GM19395 (cell line): ENCODE results near the gene DEFB119.
"Not testable (repeated sequence)": the region's sequence is repeated elsewhere in the genome, so short reads cannot be mapped to it uniquely, and the experiment has no call there.

Experiments used
- ATAC-seq: cut with Tn5 transposase; IDR thresholded peaks from one replicate; pipeline ENCODE4 v1.9.1; 2021; ENCODE audit warnings: mild to moderate bottlenecking, moderate library complexity; ENCODE audit not compliant: unreplicated experiment

The DEFB119 gene

DNA sequence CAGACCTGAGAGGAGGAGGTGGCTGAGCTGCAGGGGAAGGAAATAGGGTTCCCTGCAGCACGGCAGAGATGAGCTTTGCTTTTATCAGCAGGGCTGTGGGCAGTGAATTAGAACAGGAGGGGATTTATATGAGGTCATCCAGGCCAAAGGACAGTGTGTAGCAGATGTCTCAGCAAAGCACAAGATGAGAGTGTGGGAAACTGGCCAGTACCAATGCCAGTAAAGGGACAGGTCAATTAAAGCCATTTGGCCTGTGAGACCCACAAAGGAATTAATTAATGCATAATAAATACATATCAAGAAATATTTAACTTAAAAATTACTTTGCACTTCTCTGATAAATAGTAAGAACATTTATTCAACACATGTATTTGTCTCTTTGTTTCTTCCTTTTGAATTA lies at the start of gene DEFB119:
TSS of gene DEFB119 (minus strand) at position 101 of the 400 bp plus-strand sequence. CDS start 107 bp downstream, outside the sequence.
- no peak for ATAC-seq

- ATAC-seq: no peak
These were observed 40.3 kb upstream of the DEFB119 start for GRCh38 chr20:31430568-31431115.

GRCh38 chr20:31427576-31427975 lies 37.2 kb upstream of the DEFB119 start:
- not testable (repeated sequence) for ATAC-seq

DNA sequence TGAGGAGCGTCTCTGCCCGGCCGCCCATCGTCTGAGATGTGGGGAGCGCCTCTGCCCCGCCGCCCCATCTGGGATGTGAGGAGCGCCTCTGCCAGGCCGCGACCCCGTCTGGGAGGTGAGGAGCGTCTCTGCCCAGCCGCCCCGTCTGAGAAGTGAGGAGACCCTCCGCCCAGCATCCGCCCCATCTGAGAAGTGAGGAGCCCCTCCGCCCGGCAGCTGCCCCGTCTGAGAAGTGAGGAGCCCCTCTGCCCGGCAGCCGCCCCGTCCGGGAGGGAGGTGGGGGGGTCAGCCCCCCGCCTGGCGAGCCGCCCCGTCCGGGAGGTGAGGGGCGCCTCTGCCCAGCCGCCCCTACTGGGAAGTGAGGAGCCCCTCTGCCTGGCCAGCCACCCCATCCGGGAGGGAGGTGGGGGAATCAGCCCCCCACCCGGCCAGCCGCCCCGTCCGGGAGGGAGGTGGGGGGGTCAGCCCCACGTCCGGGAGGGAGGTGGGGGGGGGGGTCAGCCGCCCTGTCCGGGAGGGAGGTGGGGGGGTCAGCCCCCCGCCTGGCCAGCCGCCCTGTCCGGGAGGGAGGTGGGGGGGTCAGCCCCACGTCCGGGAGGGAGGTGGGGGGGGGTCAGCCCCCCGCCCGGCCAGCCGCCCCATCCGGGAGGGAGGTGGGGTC lies 36.6 kb upstream of the DEFB119 start:
- ATAC-seq: not testable (repeated sequence)

DNA sequence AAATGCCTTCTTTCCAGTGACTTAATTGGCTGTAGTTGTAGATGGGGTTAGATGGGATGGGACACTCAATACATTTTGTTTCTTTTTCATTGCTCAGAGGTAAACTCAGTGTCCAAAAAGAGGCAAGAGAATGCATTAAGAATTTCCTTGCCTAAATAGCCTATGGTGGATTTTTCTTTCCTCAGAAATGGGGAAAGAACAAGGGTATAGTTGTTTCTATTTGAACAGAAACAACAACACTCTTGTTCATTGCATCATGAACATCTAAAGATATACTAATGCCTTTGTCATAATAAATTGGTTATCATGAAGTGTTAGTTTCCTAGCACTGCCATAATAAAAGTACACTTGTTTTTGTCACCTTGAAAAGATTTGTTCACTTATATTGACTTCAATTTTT lies 35.4 kb upstream of the DEFB119 start:
- ATAC-seq: no peak

- no peak for ATAC-seq
These were observed 27.9 kb upstream of the DEFB119 start for GRCh38 chr20:31418307-31418706.

GRCh38 chr20:31415653-31416052 lies 25.3 kb upstream of the DEFB119 start:
- ATAC-seq: no peak

DNA sequence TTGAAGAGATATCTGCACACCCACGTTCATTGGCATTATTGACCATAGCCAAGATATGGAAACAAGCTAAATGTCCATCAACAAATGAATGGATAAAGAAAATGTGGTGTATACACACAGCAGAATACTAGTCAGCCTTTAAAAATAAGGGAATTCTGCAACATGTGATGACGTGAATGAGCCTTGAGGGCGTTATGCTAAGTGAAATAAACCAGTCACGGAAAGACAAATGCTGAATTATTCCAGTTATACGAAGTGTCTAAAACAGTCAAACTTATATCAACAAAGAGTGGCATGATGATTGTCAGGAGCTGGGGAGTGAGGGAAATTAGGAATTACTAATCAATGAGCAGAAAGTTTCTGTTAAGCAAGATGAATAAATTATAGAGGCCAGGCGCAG lies 24.0 kb upstream of the DEFB119 start:
- no peak for ATAC-seq

GRCh38 chr20:31410011-31410410 lies 19.6 kb upstream of the DEFB119 start:
- no peak for ATAC-seq

DNA sequence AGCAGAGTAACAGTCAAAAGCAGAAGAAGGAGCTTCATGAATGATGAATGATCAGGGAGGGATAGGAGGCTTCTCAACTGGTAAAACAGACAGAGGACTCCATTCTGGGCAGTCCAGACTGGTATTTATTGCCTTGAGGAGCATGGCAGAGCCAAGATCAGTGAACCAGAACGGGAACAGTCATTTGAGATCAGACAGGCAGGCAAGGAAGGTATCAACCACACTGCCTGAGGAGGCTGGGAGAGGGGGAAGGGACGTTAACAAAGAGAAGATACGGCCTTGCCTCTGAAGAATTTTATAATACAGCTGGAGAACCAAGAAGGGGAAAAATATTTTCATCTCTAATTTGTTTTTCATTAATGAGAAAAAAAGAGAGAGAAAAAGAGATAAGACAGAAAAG lies 15.7 kb upstream of the DEFB119 start, which contains the start of gene DEFB121:
TSS of gene DEFB121 (minus strand) at position 101 of the 400 bp plus-strand sequence. CDS start at position 38, 63 bp downstream.
- ATAC-seq: no peak

GRCh38 chr20:31403886-31404285 lies 13.5 kb upstream of the DEFB119 start:
- no peak for ATAC-seq

GRCh38 chr20:31394900-31395299 lies 4.5 kb upstream of the DEFB119 start:
- no peak for ATAC-seq

DNA sequence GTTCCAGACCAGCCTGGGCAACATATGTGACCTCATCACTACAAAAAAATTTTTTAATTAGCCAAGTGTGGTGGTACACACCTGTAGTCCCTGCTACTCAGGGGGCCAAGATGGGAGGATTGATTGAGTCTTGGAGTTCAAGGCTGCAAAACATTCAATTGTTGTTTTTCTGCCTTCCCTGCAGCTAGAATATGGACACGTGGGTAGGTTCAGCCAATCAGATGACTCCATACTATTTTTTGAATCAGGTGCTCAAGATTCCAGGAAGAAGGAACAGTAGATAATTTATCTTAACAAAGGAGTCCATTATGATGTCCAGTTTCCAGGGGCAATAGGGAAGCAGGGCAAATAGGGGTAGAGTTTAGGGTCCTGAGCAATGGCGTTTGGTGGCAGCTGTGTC lies 2.4 kb upstream of the DEFB119 start:
- ATAC-seq: no peak

GRCh38 chr20:31374346-31374745 lies 16.0 kb downstream of the DEFB119 start:
- ATAC-seq: no peak

DNA sequence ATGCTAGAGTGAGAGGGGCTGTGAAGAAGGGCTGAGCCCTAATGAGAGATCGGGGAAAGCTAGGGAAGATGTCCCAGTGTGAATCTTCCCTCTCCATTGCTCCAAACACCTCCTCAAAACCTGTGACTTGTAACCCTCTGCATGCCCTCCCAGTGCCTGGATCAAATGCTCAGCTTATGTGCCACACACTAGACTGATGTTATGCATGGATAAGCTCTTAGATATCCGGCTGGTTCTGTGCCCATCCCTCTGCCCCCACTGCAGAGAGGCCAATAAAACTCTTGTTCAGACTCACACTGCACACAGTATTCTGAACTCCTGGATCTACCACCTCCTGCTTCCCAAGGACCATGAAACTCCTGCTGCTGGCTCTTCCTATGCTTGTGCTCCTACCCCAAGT lies 22.1 kb downstream of the DEFB119 start, which contains the start of gene DEFB118:
TSS of gene DEFB118 (plus strand) at position 301 of the 400 bp plus-strand sequence. CDS start at position 351, 50 bp downstream.
- ATAC-seq: no peak

DNA sequence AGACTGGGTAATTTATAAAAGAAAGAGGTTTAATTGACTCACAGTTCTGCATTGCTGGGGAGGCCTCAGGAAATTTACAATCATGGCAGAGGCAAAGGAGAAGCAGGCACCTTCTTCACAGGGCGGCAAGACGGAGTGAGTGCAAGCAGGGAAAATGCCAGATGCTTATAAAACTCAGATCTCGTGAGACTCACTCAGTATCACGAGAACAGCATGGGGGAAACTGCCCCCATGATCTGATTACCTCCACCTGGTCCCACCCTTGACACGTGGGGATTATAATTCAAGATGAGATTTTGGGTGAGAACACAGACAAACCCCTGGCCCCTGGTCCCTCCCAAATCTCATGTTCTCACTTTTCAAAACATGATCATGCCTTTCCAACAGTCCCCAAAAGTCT lies 26.1 kb downstream of the DEFB119 start:
- ATAC-seq: not testable (repeated sequence)

- ATAC-seq: no peak
These were observed 27.1 kb downstream of the DEFB119 start for GRCh38 chr20:31363295-31363694.

DNA sequence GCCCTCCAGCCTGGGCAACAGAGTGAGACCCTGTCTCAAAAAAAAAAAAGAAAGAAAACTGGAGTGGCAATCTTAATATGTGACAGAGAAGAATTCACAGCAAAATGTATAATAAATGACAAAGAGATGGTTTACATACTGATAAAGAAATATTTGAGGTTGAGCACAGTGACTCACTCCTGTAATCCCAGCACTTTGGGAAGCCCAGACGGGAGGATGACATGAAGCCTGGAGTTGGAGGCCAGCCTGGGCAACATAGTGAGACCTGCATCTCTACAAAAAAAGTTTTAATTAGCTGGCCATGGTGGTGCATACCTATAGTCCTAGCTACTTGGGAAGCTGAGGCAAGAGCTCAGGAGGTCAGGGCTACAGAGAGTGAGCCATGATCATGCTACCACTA lies 34.4 kb downstream of the DEFB119 start:
- ATAC-seq: no peak

DNA sequence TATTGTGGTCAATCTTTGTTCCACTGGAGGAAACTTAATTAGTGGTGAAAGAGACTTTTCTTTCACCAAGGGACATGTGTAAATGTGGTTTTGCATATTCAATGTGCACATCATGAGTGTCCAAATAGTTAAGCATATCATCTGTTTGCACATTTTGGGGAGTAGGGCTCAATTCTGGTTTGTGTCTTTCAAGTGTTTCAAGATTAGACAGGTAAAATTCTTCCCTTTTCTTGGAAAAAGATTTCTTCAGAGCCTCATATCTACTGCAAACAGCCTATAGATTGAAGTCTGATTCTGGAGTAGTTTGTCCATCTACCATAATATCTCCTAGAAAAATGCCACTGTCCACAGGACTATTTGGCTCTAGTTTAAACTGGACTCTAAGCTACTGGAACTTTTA lies 48.9 kb downstream of the DEFB119 start:
- no peak for ATAC-seq

DNA sequence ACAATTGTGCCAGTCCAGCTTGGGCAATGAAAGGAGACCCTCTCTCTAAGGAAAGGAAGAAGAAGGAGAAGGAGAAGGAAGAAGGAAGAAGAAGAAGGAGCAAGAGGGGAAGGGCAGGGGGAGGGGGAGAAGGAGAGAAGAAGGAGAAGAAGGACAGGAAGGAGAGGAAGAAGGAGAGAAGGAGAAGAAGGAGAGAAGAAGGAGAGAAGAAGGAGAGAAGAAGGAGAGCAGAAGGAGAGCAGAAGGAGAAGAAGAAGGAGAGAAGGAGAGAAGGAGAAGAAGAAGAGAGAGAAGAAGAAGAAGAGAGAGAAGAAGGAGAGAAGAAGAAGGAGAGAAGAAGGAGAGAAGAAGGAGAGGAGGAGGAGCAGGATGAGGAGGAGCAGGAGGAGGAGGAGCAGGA lies 59.5 kb downstream of the DEFB119 start:
- no peak for ATAC-seq
